ENCODE results near the gene WWC2.

The WWC2 gene

DNA sequence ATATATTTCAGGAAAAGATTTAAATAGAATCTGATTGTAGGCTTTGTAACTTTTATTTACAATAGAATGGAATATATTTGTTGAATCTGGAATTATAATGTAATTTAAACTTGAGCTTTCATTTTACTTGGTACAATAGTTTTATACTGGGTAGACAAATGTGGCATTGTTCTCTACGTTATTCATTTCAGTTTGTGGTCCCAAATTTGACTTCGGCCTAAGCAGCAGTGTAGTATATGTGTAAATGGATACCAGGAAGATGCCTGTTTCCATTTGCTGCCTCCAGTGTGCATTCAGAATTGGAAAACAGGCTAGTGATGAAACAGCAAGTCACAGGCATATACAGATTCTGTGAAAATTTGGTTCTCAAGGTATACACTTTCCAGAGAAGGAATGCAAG lies 143.2 kb downstream of the WWC2 start:
- no peak overlapping the region for H3K4me3 ChIP-seq (ENCODE audit: low read depth, low read length)
- DNase-seq (ENCODE audit: low read depth): no peak
- TF ChIP-seq, protein P1, sequence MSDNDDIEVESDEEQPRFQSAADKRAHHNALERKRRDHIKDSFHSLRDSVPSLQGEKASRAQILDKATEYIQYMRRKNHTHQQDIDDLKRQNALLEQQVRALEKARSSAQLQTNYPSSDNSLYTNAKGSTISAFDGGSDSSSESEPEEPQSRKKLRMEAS (IDR thresholded peaks at IDR 0.05; ENCODE audit: low read depth, low read length): no peak
- TF ChIP-seq MYC (IDR thresholded peaks at IDR 0.05; ENCODE audit: low read depth, low read length): no peak

DNA sequence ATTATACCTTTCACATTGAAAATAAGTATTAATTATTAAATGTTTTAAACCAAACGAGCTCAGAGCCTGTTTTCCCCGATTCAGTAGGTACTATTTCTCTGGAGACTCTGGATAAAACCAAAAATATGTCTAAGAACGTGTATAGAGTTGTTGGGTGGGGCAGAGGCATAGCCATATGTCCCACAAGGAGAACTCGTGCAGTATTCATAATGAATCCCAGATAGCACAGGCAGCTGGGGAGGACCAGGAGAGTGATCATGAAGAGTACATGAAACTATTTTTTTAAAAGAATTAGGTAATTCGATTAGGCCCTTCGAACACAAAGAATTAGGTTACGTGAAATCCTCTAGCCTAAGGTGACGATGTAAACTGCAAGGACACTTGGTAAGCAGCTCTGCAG lies 145.0 kb downstream of the WWC2 start:
- DNase-seq (ENCODE audit: low read depth): no peak
- TF ChIP-seq POLR2A (IDR thresholded peaks at IDR 0.05; ENCODE audit: extremely low read depth, insufficient read length) (no peak), MYC (IDR thresholded peaks at IDR 0.05; ENCODE audit: low read depth, low read length) (no peak)
- TF ChIP-seq, protein P2, sequence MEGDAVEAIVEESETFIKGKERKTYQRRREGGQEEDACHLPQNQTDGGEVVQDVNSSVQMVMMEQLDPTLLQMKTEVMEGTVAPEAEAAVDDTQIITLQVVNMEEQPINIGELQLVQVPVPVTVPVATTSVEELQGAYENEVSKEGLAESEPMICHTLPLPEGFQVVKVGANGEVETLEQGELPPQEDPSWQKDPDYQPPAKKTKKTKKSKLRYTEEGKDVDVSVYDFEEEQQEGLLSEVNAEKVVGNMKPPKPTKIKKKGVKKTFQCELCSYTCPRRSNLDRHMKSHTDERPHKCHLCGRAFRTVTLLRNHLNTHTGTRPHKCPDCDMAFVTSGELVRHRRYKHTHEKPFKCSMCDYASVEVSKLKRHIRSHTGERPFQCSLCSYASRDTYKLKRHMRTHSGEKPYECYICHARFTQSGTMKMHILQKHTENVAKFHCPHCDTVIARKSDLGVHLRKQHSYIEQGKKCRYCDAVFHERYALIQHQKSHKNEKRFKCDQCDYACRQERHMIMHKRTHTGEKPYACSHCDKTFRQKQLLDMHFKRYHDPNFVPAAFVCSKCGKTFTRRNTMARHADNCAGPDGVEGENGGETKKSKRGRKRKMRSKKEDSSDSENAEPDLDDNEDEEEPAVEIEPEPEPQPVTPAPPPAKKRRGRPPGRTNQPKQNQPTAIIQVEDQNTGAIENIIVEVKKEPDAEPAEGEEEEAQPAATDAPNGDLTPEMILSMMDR (IDR thresholded peaks at IDR 0.05; ENCODE audit: low read depth, low read length): no peak
- TF ChIP-seq, protein P1 (IDR thresholded peaks at IDR 0.05; ENCODE audit: low read depth, low read length): no peak
- H3K4me3 ChIP-seq (ENCODE audit: low read depth, low read length): no peak overlapping the region

DNA sequence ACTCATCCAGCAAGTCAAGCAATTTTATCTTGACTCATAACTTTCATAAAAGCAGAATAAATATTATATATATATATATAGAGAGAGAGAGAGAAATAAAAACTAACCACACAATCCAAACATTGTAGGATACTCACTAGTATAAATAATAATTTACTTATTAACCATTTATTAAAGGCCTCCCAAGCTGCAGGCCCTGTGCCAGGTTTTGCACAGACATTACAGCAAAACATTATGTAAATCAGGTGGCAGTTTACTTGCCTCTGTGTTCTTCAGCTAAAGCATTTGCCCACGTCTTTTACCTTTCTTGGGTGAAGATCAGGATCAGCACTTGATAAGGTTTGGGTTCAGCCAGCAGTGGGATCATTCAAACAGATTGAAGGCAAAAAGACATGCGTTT lies 145.4 kb downstream of the WWC2 start:
- DNase-seq (ENCODE audit: low read depth): no peak
- no peak for TF ChIP-seq POLR2A (IDR thresholded peaks at IDR 0.05; ENCODE audit: extremely low read depth, insufficient read length)
- TF ChIP-seq, protein P1 (IDR thresholded peaks at IDR 0.05; ENCODE audit: low read depth, low read length): no peak
- TF ChIP-seq MYC (IDR thresholded peaks at IDR 0.05; ENCODE audit: low read depth, low read length): no peak
- TF ChIP-seq, protein P2 (IDR thresholded peaks at IDR 0.05; ENCODE audit: low read depth, low read length): no peak
- no peak overlapping the region for H3K4me3 ChIP-seq (ENCODE audit: low read depth, low read length)

DNA sequence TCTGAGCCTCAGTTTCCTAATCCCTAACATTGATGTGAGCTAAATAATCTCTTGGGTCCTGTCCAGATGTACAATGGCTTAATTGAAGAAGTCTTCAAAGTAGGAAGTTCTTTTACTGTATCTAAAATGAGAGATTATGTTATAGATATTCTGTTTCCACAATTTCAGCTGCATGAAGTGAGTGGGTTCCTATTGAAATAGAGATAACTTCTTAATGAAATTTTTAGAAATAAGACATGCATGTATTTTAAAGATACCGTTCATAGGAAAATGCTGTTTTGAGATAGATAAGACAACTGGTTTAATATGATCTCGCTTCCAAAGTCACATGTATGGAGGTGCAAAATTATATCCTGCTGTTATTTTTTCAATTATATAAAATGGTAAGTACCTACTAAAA lies 149.1 kb downstream of the WWC2 start:
- TF ChIP-seq, protein P1 (IDR thresholded peaks at IDR 0.05; ENCODE audit: low read depth, low read length): no peak
- TF ChIP-seq, protein P2 (IDR thresholded peaks at IDR 0.05; ENCODE audit: low read depth, low read length): no peak
- TF ChIP-seq MYC (IDR thresholded peaks at IDR 0.05; ENCODE audit: low read depth, low read length) (no peak), POLR2A (IDR thresholded peaks at IDR 0.05; ENCODE audit: extremely low read depth, insufficient read length) (no peak)

DNA sequence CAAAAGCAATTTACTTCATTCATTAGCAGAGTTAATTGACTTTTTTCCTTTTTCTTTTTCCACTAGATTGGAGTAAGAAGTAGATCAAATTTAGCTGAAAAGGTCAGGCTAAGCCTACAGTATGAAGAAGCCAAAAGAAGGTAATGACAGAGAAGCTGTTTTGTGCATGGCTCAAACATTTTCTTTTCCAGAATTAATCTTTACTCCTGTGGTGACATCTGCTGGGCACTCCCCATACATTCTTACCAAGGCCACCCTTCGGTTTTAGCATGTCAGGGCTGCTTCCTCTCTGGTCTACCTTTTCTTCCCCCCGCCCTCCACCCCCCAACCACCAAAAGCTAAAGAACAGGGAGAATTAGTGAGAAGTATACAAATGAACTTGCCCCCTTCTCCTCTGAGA lies 150.8 kb downstream of the WWC2 start:
- TF ChIP-seq, protein P2 (IDR thresholded peaks at IDR 0.05; ENCODE audit: low read depth, low read length): peak; percentile 23
- no peak for TF ChIP-seq POLR2A (IDR thresholded peaks at IDR 0.05; ENCODE audit: extremely low read depth, insufficient read length)
- DNase-seq (ENCODE audit: low read depth): peak; percentile 51
- H3K4me3 ChIP-seq (ENCODE audit: low read depth, low read length): no peak overlapping the region

More for the DNA sequence above, 149.1 kb downstream of the WWC2 start:
- DNase-seq (ENCODE audit: low read depth): no peak
- H3K4me3 ChIP-seq (ENCODE audit: low read depth, low read length): no peak overlapping the region

DNA sequence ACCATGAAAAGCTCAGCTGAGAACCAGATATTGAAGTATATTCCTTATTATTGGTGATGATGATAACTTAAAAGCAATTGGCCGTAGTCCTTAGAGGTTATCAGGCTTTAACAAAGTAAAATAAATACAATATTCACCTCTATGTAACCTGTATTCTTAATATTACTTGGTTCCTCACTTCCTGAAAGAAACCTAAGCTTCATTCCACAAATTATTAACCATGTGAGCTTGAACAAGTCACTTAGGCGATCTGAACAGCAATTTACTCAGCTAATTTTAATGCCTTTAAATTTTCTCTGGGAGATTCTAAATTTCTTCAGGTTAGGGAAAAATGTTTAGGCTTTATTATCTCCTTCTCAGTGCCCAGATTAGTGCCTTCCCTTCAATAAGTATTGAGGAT lies 151.8 kb downstream of the WWC2 start:
- no peak overlapping the region for H3K4me3 ChIP-seq (ENCODE audit: low read depth, low read length)
- TF ChIP-seq, protein P2 (IDR thresholded peaks at IDR 0.05; ENCODE audit: low read depth, low read length): no peak
- TF ChIP-seq MYC (IDR thresholded peaks at IDR 0.05; ENCODE audit: low read depth, low read length) (no peak), POLR2A (IDR thresholded peaks at IDR 0.05; ENCODE audit: extremely low read depth, insufficient read length) (no peak)
- TF ChIP-seq, protein P1 (IDR thresholded peaks at IDR 0.05; ENCODE audit: low read depth, low read length): no peak
- DNase-seq (ENCODE audit: low read depth): no peak

All from NB4 (cell line).